OCI-LY7 (cell line): ENCODE results near the gene MRPS6.

ENCODE experiments used
- CTCF ChIP-seq: fragments of 200-600 bp; sonication (generic); conservative IDR thresholded peaks from 2 replicates; pipeline ENCODE4 v1.5.1; 2014; ENCODE audit warnings: mild to moderate bottlenecking, antibody characterized with exemption, low read length, moderate library complexity, mixed read lengths
- EZH2phosphoT487 ChIP-seq: fragments of 200-600 bp; sonication (generic); IDR thresholded peaks from 2 replicates; pipeline ENCODE4 v1.6.1; 2018; ENCODE audit warnings: low read depth, borderline replicate concordance, mild to moderate bottlenecking, mixed run types, antibody characterized with exemption, low read length, moderate library complexity, mixed read lengths

DNA sequence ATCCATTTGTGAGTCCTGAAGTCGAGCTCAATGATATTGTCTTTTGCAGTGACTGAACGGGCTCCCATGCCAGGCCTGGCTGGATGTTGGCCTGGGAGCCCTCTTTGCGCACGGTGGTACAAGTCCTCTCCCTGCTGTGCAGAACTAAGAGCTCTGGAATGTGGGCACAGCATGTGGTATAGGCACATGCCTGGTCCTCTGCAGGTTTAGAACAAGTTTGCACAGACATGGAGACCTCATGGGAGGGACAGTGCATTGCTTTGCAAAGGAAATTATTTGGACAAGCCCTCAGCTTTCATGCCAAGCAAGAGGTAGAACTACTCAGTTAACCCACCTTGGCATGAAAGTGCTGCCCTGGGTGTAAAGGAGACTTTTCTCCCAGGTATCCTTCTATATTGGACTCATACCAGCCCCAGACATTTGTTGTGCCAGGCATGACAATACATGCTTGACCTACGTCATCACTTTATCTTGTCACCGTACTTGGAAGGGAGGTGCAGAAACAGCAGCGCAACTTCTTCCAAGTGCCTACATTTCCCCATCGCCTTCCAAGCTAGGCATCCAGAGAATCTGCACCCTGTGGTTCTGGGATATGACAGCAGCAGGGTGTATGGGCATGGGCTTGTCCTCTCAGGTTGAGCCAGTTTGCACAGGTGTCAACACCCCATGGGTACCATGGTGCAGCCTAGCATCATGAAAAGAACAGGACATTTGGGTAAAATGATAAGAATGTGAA, 37.6 kb upstream of the MRPS6 start:
- TF ChIP-seq CTCF (no peak), EZH2phosphoT487 (no peak)
